Activated naive CD4-positive, alpha-beta T cell treated with anti-CD3 and anti-CD28 coated beads for 36 hours (primary cell): ENCODE results near the gene THOC6. TPM values are rescaled to one million over a fixed set of nuclear protein-coding genes. Genes with fewer than 3 reads are reported as not detected.

Experiments used
- CTCF ChIA-PET: fragments of 350-600 bp; sonication (Branson Sonifier 250); formaldehyde crosslinking; loops from one replicate; lab custom pipeline; 2021; ENCODE audit warnings: antibody characterized with exemption; lab: Charles Lee
- DNase-seq: peaks from one replicate; pipeline ENCODE4 v3.0.0-alpha.2; 2020
- H3K27ac Mint-ChIP-seq: one replicate; pipeline ENCODE4 v1.8.0; 2021; ENCODE audit warnings: mild to moderate bottlenecking, mixed read lengths
- H3K27me3 Mint-ChIP-seq: one replicate; pipeline ENCODE4 v1.8.0; 2021; ENCODE audit warnings: low read depth, mixed read lengths
- H3K36me3 Mint-ChIP-seq: one replicate; pipeline ENCODE4 v1.8.0; 2021; ENCODE audit warnings: low read depth, mixed read lengths
- H3K4me1 Mint-ChIP-seq: one replicate; pipeline ENCODE4 v1.8.0; 2021; ENCODE audit warnings: low read depth, mixed read lengths
- H3K4me3 Mint-ChIP-seq: one replicate; pipeline ENCODE4 v1.8.0; 2021; ENCODE audit warnings: mild to moderate bottlenecking, moderate library complexity, mixed read lengths
- H3K9me3 Mint-ChIP-seq: one replicate; pipeline ENCODE4 v1.8.0; 2021; ENCODE audit warnings: mixed read lengths
- intact Hi-C: fragments of 100-400 bp; cut with micrococcal nuclease; formaldehyde crosslinking; loops from one replicate; pipeline ENCODE4 v1.15.1; 2023
- total RNA-seq, 2 experiments: library from RNA; stranded (reverse); gene quantifications; one replicate each; pipeline ENCODE4 v1.2.3, GENCODE V29; 2021

THOC6 gene
- total RNA-seq, 2 experiments from 2014 or later = 40.6 to 41.0 TPM

DNA sequence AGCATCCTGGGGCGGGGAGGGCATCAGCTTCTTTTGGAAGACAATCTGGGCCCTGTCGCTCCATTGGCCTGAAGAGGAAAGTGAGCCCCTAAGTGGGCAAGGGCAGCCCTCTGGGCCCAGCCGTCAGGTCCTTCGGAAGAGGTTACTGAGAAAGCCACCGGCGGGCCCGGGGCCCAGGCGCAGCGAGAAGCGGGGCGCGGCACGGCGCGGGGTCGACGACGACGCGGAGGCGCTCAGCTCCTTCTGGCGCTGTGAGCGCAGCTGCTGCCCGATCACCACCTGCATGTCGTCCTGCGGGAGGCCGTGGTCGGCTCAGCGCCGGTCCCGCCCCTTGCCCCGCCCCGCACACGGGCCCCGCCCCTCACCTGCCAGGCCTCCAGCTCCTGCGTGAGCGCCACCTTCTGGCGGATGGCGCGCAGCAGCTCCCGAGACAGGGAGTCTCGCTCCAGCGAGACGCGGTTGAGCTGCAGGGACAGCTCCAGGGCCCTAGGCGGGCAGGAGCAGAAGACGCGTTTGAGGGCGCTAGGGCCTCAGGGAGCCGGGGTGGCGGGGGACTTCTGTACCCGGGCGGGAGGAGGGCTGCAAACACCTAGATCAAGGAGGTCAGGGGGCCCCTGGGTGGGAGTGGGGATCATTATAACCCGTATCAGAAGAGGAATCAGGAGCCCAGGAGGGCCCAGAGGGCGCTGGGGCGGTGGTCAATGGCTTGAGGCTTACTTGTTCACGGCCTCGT is 4.3 kb downstream of the THOC6 start:
- peaks cover 11% of the 10 kb centered on the region for H3K36me3 Mint-ChIP-seq
- no peak overlapping the region for H3K27ac Mint-ChIP-seq
- CTCF ChIA-PET = interaction anchor here (0.9 to 17.7 kb wide), 18 partner anchors 8 to 145 kb away, joined by 3 to 310 read pairs (median 6); partner anchors contain the start of genes BICDL2, CLDN6, CLDN9 and FLYWCH2
- peaks cover 26% of the 10 kb centered on the region for H3K4me1 Mint-ChIP-seq
- intact Hi-C loops = loop anchor here (1.0 kb wide), 1 partner anchor 25 kb away; no protein-coding TSS in a partner anchor
- H3K9me3 Mint-ChIP-seq = no peaks in the 10 kb centered on the region
- peak; percentile 90 for DNase-seq
- H3K27me3 Mint-ChIP-seq = peaks cover 29% of the 10 kb centered on the region
- no peak overlapping the region for H3K4me3 Mint-ChIP-seq

DNA sequence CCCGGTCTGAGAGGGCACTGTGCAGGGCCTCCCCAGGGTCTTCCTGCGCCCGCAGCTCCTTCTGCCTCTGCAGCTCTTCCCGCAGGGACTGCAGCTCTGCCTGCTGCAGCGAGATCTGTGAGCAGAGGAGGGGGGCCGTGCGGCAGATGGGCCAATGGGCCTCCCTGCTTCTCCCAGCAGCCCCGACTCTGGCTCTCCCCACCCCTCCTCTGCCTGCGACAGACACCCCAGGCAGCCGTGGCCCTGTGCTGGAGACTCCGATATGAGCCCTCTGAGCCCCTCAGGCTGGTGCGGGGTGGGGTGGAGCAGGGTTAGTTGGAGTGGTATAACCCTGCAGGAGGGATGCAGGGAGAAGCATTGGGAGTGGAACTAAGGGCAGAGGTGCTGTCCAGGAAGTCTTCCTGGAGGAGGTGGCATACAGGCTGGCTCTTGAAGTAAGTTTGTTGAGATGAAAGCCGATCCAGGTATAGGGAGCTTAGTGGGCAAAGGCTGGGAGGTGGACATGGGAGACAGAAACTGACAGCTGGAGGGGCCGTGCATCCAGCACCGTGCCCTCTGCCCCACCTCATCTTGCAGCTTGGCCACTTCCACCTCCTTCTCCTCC is 5.0 kb downstream of the THOC6 start:
- intact Hi-C loops = loop anchor here (1.0 kb wide), 1 partner anchor 26 kb away; no protein-coding TSS in a partner anchor
- Mint-ChIP-seq H3K27me3 (peaks cover 34% of the 10 kb centered on the region), H3K9me3 (no peaks in the 10 kb centered on the region), H3K36me3 (peaks cover 11% of the 10 kb centered on the region), H3K4me3 (no peak overlapping the region), H3K27ac (no peak overlapping the region), H3K4me1 (peaks cover 23% of the 10 kb centered on the region)
- CTCF ChIA-PET = interaction anchor here (1.0 to 17.7 kb wide), 18 partner anchors 7 to 143 kb away, joined by 3 to 310 read pairs (median 8); partner anchors contain the start of genes BICDL2, CLDN6, CLDN9 and HCFC1R1
- no peak for DNase-seq

DNA sequence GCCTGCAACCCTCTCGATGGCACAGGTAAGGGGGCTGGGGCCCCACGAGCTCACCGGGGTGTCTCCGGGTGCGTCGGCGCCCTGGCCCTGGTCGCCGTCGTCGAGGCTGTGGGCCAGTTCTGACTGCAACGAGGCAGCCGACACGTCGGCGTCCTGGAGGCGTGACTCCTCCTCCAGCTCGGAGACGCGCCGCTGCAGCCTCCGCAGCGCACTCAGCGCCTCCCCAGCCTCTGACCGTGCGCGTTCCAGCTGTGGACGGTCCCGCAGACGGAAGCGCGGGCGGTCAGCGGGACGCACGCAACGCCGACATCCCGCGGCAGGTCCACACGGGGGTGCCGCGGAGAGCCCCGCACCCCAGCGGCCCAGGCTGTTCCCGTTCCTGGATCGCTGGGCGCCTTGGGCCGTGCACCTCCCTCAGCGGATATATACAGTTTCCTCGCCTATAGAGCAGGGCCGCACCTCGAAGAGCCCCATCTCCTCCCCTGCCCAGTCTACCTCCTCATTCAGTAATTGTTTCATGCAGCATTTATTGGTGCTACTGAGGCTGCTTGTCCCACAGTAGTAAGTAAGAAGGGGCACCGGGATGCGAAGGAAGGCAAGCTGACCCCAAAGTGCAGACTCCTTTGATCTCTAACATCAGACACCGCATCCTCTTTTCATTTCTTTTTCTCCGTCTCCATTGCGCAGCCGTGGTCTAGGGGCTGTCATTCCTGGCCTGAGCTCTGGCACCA is 5.8 kb downstream of the THOC6 start:
- intact Hi-C loops = no loop called here
- Mint-ChIP-seq H3K36me3 (peaks cover 8% of the 10 kb centered on the region), H3K4me3 (peak overlapping the region; percentile 14), H3K27ac (no peak overlapping the region), H3K4me1 (peaks cover 20% of the 10 kb centered on the region), H3K9me3 (no peaks in the 10 kb centered on the region), H3K27me3 (peaks cover 38% of the 10 kb centered on the region)
- CTCF ChIA-PET = interaction anchor here (0.6 to 17.7 kb wide), 11 partner anchors 8 to 310 kb away, joined by 3 to 310 read pairs (median 13); partner anchors contain the start of genes BICDL2, CLDN6, CLDN9 and HCFC1R1
- peak; percentile 52 for DNase-seq

DNA sequence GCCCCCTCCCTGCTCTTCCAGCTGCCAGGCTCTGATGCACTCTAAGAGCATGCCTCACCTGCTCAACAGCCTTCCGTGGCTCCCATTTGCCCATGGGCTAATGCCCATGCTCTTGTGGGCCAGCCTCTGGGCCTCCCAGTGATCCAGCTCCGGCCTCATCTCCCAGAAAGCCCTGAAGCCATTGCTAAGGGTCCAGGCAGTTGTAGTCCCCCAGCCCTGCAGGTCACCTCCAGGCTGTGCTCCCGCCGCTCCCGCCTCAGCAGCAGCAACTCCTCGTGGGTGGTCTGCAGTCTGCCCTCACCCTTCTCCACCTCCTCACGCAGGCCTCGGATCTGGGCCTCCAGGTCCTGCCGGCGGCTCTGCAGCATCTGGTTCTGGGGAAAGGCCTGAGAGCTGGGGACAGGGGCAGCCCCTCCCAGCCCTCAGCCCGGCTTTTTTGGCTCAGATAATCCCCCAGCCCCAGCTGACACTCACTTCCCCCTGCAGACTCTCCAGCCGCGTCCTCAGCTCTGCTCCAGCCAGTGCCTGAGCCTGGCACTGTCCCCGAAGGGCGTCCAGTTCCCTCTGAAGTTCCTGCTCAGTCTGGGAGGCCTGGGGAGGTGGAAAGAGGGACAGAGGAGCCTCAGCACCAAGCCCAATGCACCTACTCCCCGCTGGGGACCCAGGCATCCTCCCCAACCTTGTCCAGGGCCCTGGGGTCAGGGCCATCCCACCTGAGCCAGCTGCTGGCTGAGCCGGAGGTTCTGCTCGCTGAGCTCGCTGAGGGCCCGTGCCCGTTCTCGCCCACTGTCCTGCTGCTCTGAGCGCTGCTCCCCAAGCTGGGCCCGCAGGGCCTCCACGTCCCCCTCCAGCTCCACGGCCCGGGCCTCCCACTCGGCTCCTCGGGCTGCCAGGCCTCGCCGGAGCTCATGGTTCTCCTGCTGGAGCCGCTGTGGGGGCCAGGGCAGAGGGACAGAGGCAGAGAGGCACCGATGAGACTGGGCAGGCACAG is 6.7 kb downstream of the THOC6 start:
- CTCF ChIA-PET = interaction anchor here (0.7 to 17.7 kb wide), 18 partner anchors 9 to 1494 kb away, joined by 3 to 310 read pairs (median 12); partner anchors contain the start of genes BICDL2, CLDN6, CLDN9 and HCFC1R1
- Mint-ChIP-seq H3K4me1 (peaks cover 14% of the 10 kb centered on the region), H3K27me3 (peaks cover 44% of the 10 kb centered on the region), H3K36me3 (peaks cover 8% of the 10 kb centered on the region), H3K9me3 (no peaks in the 10 kb centered on the region), H3K4me3 (peak overlapping the region; percentile 2), H3K27ac (no peak overlapping the region)
- intact Hi-C loops = no loop called here
- DNase-seq = no peak

DNA sequence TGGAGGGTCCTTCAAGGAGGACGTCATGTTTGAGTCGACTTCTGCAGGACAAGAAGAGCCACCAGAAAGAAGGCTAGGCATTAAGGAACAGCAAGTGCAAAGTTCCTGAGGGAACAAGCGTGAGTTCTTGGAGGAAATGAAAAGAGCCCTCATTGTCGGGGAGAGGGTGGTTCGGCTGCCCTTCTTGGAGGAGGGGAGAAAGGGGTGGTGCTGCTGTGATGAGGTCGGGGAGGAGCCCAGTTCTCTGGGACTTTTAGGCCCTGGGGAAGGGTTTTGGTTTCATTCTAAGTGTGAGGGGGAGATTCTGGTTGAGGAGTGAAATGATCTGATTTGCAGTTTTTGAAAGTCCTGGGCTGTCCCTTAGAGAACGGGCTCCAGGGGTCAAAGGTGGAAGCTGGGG is 8.8 kb downstream of the THOC6 start:
- Mint-ChIP-seq H3K27me3 (peaks cover 57% of the 10 kb centered on the region), H3K4me1 (peaks cover 22% of the 10 kb centered on the region), H3K27ac (no peak overlapping the region), H3K4me3 (no peak overlapping the region), H3K9me3 (no peaks in the 10 kb centered on the region), H3K36me3 (no peaks in the 10 kb centered on the region)
- intact Hi-C loops = no loop called here
- CTCF ChIA-PET = interaction anchor here (0.8 to 17.7 kb wide), 11 partner anchors 9 to 120 kb away, joined by 3 to 310 read pairs (median 14); partner anchors contain the start of genes BICDL2, CLDN6, CLDN9 and HCFC1R1
- no peak for DNase-seq

DNA sequence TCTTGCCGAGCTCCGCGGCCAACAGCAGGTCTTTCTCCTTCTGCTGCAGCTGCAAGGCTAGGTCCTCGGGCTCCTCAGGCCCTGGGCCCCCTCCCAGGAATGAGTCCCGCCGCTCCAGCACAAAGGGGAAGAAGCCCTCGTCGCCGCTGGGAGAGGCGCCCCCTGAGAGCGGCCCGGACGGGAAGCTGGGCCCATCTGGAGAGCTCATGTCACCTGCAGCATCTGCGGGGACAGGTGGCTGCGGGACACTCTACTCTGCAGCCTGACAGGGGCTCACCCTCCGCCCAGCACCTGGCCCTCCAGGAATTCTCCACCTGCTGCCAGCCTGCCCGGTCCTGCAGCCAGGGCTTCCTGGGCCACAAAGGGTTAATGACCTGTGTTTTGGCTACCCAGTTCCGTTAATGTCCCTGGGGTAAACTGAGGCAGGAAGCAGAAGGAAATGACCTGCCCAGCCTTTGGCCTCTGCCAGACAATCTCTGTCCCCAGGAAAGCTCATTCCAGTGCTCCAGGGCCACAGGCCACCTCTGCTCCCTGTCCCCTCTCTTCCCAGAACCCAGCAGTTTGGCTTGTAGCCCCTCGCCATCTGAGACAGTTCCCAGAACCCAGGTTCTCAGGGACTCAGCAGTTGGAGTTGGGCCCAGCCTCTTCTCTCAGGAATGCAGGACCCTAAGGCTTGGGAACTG is 11.6 kb downstream of the THOC6 start:
- DNase-seq = no peak
- Mint-ChIP-seq H3K4me1 (peaks cover 9% of the 10 kb centered on the region), H3K4me3 (no peak overlapping the region), H3K27ac (no peak overlapping the region), H3K9me3 (no peaks in the 10 kb centered on the region), H3K36me3 (no peaks in the 10 kb centered on the region), H3K27me3 (peaks cover 65% of the 10 kb centered on the region)
- intact Hi-C loops = no loop called here
- CTCF ChIA-PET = interaction anchor here (0.5 to 17.7 kb wide), 7 partner anchors 12 to 92 kb away, joined by 3 to 310 read pairs (median 3); partner anchors contain the start of genes CLDN9 and HCFC1R1

DNA sequence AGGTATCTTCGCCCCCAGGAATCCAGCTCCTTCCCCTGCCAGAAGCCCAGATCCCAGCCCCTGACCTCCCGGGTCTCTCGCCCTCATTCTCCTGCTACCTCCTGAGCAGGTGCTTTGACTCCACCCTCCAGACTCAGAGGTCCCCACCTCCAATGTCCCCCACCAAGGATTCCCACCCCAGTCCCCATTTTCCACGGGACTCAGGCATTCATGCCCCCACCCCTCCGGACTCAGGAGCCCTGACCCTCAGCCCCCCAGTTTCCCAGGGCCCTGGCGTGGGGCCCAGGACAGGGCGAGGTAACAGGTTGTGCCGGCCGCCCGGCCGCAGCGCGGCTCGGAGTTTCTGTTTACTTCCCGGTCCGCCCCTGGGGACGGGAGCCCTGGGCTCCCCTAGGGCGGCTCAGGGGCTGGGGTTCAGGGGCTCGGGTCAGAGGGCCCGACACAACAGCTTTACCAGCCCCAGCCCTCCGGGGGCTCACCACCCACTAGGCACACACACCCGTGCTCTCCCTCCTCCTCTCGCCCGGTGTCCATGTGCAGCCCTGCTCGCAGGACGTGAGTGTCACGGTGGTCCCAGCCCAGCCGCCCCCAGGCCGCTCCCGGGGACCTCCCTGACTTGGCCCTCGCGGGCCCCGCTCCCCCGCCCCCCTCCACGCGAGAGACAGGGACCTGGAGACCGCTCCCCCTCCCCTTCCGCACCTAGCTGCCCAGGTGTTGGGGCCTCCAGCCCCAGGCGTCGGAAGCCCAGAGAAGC is 12.3 kb downstream of the THOC6 start:
- no peak for DNase-seq
- Mint-ChIP-seq H3K36me3 (no peaks in the 10 kb centered on the region), H3K9me3 (no peaks in the 10 kb centered on the region), H3K27ac (no peak overlapping the region), H3K4me3 (no peak overlapping the region), H3K27me3 (peaks cover 63% of the 10 kb centered on the region), H3K4me1 (peaks cover 9% of the 10 kb centered on the region)
- CTCF ChIA-PET = interaction anchor here (0.5 to 10.1 kb wide), 5 partner anchors 6 to 91 kb away, joined by 3 to 98 read pairs (median 5); no protein-coding TSS in a partner anchor
- intact Hi-C loops = no loop called here

DNA sequence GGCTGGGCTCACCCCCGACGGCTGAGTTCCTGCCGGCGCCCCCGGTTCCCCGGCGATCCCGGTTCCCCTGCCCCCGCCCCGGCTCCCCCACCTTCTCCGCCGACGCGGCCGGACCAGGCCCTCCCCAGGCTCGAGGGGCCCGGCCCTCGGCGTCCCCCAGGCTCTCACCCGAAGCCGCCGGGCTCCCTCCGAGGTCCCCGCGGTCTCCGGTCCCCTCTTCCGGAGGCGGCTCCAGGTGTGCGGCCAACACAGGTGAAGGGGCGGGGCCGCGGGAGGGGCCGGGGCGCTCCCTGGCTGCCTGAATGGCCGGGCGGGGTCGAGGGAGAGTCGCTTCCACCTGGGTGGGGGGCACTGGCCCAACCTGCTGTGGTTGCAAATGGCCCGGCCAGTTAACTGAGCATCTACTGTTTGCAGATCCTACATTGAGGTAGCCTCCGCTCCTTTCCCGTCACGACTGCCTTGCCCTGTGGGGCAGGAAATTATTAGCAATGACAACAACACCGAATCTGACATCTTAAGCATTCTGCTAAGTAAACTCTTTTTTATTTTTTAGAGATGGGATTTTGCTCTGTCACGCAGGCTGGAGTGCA is 13.0 kb downstream of the THOC6 start, which contains the start of gene BICDL2:
BICDL2 (minus strand) TSS at position 219 of the 590 bp plus-strand sequence. CDS start 1,448 bp downstream, outside the sequence.
- H3K4me3 Mint-ChIP-seq = no peak within 1 kb of the TSS
- CTCF ChIA-PET = interaction anchor here (0.6 to 10.1 kb wide), 5 partner anchors 7 to 91 kb away, joined by 3 to 98 read pairs (median 5); no protein-coding TSS in a partner anchor
- no peaks in the 10 kb centered on the region for H3K9me3 Mint-ChIP-seq

DNA sequence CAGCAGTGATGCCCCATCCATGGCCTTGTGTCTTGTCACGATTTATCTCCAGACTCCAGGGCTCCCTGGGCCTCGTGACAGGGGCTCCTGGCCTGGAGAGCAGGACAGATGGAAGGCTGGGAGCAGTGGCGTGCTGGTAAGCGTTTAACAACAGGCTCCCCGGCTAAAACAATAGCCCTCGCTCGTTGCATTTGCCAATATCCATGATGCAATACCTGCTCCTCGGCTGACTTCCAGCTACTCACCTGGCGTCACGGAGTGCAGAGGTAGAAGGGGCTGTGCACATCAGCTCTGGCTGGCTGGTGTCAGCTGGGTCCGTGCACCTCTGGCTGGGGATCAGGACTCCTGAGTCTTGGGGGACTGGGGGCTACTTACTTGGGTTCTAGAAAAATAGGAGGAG is 14.4 kb downstream of the THOC6 start:
- no peak overlapping the region for H3K4me3 Mint-ChIP-seq
- intact Hi-C loops = no loop called here
- CTCF ChIA-PET = interaction anchor here (0.5 to 10.1 kb wide), 3 partner anchors 9 to 148 kb away, joined by 3 to 98 read pairs (median 6); no protein-coding TSS in a partner anchor
- H3K27me3 Mint-ChIP-seq = peaks cover 59% of the 10 kb centered on the region
- H3K9me3 Mint-ChIP-seq = no peaks in the 10 kb centered on the region
- no peak overlapping the region for H3K27ac Mint-ChIP-seq
- H3K4me1 Mint-ChIP-seq = peaks cover 9% of the 10 kb centered on the region
- no peak for DNase-seq
- H3K36me3 Mint-ChIP-seq = no peaks in the 10 kb centered on the region

More for the DNA sequence above, 13.0 kb downstream of the THOC6 start, which contains the start of gene BICDL2:
- Mint-ChIP-seq H3K27ac (no peak within 1 kb of the TSS), H3K27me3 (peaks cover 61% of the 10 kb centered on the region), H3K36me3 (no peaks in the 10 kb centered on the region), H3K4me1 (peaks cover 9% of the 10 kb centered on the region)
- no peak for DNase-seq
- intact Hi-C loops = no loop called here
